Kidney epithelial cell (primary cell): ENCODE measurements around the gene CCDC185. TPM values are rescaled to one million over a fixed set of nuclear protein-coding genes. Genes with fewer than 3 reads are reported as not detected.
"Not testable (repeated sequence)": the region's sequence is repeated elsewhere in the genome, so short reads cannot be mapped to it uniquely, and the experiment has no call there.

Experiments
- DNase-seq: peaks from one replicate; pipeline ENCODE4 v3.0.0-alpha.2; 2010; ENCODE audit warnings: low read depth
- H3K27me3 ChIP-seq: 2 replicates; pipeline ENCODE4 v1.6.0; 2011; ENCODE audit warnings: low read length; ENCODE audit not compliant: control insufficient read depth, insufficient read depth
- H3K36me3 ChIP-seq: 2 replicates; pipeline ENCODE4 v1.5.1; 2011; ENCODE audit warnings: low read length; ENCODE audit not compliant: control insufficient read depth, insufficient read depth
- H3K4me3 ChIP-seq: 2 replicates; pipeline ENCODE4 v1.5.1; 2011; ENCODE audit warnings: low read depth, mild to moderate bottlenecking, control low read depth, low read length
- total RNA-seq: library from RNA; depleted of rRNA; stranded (reverse); fragments of >200 nt; gene quantifications from 2 replicates; pipeline ENCODE4 v1.2.3, GENCODE V29; 2015
- TF ChIP-seq, protein P1 (sequence below): IDR thresholded peaks from 2 replicates; pipeline ENCODE4 v1.5.1; 2011; ENCODE audit warnings: mild to moderate bottlenecking, moderate library complexity, low read length, control low read depth, inconsistent platforms; ENCODE audit not compliant: insufficient read depth, poor library complexity, severe bottlenecking

The CCDC185 gene
- total RNA-seq, 1 donor from 2014 or later: not detected

DNA sequence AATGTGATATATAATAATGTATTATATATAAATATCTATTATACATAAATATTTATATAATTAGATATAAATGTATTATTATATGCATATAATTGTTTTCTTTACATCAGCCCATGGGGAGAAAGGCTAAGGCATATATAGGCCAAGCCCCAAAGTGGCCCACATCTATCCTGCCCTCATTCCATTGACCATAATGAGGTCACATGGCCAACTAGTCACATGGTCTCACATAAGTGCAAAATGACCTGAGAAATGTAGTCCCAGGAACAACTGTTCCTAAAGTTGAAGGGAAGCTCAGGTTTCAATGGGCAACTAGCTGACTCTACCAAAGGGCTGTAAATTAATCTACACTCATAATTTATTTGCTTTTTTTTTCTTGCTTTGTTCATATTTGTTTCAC, 14.5 kb upstream of the CCDC185 start:
- no peak overlapping the region for H3K4me3 ChIP-seq
- no peaks in the 10 kb centered on the region for H3K27me3 ChIP-seq
- TF ChIP-seq, protein P1, sequence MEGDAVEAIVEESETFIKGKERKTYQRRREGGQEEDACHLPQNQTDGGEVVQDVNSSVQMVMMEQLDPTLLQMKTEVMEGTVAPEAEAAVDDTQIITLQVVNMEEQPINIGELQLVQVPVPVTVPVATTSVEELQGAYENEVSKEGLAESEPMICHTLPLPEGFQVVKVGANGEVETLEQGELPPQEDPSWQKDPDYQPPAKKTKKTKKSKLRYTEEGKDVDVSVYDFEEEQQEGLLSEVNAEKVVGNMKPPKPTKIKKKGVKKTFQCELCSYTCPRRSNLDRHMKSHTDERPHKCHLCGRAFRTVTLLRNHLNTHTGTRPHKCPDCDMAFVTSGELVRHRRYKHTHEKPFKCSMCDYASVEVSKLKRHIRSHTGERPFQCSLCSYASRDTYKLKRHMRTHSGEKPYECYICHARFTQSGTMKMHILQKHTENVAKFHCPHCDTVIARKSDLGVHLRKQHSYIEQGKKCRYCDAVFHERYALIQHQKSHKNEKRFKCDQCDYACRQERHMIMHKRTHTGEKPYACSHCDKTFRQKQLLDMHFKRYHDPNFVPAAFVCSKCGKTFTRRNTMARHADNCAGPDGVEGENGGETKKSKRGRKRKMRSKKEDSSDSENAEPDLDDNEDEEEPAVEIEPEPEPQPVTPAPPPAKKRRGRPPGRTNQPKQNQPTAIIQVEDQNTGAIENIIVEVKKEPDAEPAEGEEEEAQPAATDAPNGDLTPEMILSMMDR: no peak
- H3K36me3 ChIP-seq: no peaks in the 10 kb centered on the region
- no peak for DNase-seq

GRCh38 chr1:223386013-223386412, 7.2 kb upstream of the CCDC185 start:
- Histone ChIP-seq H3K4me3 (no peak overlapping the region), H3K36me3 (no peaks in the 10 kb centered on the region), H3K27me3 (no peaks in the 10 kb centered on the region)
- DNase-seq: no peak
- TF ChIP-seq, protein P1: no peak

DNA sequence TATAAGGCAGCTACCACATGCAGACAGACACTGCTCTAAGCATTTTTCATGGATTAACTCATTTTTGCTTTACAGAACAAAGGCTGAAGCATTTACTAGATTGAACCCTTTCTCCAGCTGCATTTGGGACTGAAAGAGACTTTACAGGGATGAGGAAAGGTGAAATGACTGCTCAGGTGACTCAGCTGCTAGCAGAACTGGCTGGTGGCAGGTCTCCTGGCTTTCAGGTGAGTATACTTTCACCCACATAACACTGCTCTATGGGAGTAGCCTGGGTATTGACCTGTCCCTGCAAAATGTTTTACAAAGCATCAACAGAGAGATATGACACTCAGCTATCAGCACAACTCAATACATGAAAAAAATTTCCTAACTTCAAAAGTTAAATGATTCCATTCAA, 2.6 kb upstream of the CCDC185 start:
- DNase-seq: no peak
- Histone ChIP-seq H3K4me3 (no peak overlapping the region), H3K27me3 (peaks cover 10% of the 10 kb centered on the region), H3K36me3 (no peaks in the 10 kb centered on the region)
- TF ChIP-seq, protein P1: no peak

- DNase-seq: no peak
- Histone ChIP-seq H3K36me3 (no peaks in the 10 kb centered on the region), H3K4me3 (no peak overlapping the region), H3K27me3 (peaks cover 10% of the 10 kb centered on the region)
- TF ChIP-seq, protein P1: no peak
Observed at GRCh38 chr1:223394242-223394641, 1.0 kb downstream of the CCDC185 start.

- DNase-seq: no peak
- Histone ChIP-seq H3K36me3 (no peaks in the 10 kb centered on the region), H3K4me3 (no peak overlapping the region), H3K27me3 (peaks cover 10% of the 10 kb centered on the region)
- TF ChIP-seq, protein P1: no peak
Observed at GRCh38 chr1:223394706-223395105, 1.5 kb downstream of the CCDC185 start.

DNA sequence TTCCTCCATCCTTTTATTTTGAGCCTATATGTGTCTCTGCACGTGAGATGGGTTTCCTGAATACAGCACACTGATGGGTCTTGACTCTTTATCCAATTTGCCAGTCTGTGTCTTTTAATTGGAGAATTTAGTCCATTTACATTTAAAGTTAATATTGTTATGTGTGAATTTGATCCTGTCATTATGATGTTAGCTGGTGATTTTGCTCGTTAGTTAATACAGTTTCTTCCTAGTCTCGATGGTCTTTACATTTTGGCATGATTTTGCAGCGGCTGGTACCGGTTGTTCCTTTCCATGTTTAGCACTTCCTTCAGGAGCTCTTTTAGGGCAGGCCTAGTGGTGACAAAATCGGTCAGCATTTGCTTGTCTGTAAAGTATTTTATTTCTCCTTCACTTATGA, 6.2 kb downstream of the CCDC185 start:
- not testable (repeated sequence) for H3K36me3 ChIP-seq, H3K27me3 ChIP-seq, DNase-seq, H3K4me3 ChIP-seq
